GM12801 (cell line): ENCODE results near the gene SPTBN4.

Experiments
- CTCF ChIP-seq: IDR thresholded peaks from one replicate; pipeline ENCODE4 v1.5.1; 2011; ENCODE audit warnings: control low read depth; ENCODE audit not compliant: insufficient read length; ENCODE audit errors: extremely low read depth

The SPTBN4 gene

GRCh38 chr19:40612831-40613689 is 146.3 kb downstream of the SPTBN4 start:
- TF ChIP-seq CTCF = no peak

- TF ChIP-seq CTCF = no peak
Measured at GRCh38 chr19:40613690-40614621, 147.2 kb downstream of the SPTBN4 start.

GRCh38 chr19:40614622-40615411 is 148.0 kb downstream of the SPTBN4 start:
- no peak for TF ChIP-seq CTCF

- TF ChIP-seq CTCF = no peak
Measured at GRCh38 chr19:40616178-40616577, 149.4 kb downstream of the SPTBN4 start.

GRCh38 chr19:40616941-40617340 is 150.1 kb downstream of the SPTBN4 start:
- no peak for TF ChIP-seq CTCF

- TF ChIP-seq CTCF = no peak
Measured at GRCh38 chr19:40617961-40618360, 151.2 kb downstream of the SPTBN4 start.
